ENCODE measurements around the gene NGEF.
"Not testable (repeated sequence)": the region's sequence is repeated elsewhere in the genome, so short reads cannot be mapped to it uniquely, and the experiment has no call there.

The NGEF gene

DNA sequence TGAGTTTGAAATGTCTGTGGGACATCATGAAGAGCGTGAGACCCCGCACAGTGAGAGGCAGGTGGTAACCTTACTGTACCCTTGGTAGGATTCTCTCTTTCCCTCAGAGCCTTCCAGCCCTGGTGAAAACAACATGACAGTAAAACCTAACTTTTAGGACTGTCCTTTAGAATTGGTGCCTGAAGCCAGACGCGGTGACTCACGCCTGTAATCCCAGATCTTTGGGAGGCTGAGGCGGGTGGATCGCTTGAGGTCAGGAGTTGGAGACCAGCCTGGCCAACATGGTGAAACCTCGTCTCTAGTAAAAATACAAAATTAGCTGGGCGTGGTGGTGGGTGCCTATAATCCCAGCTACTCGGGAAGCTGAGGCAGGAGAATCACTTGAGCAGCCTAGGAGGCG is 161.0 kb downstream of the NGEF start:
- intact Hi-C loops (cut with micrococcal nuclease) = loop anchor here (5.0 kb wide), 2 partner anchors 175 to 400 kb away; partner anchors contain the start of gene ATG16L1
- peaks cover 88% of the 10 kb centered on the region for H3K36me3 Mint-ChIP-seq (ENCODE audit: low read depth)

DNA sequence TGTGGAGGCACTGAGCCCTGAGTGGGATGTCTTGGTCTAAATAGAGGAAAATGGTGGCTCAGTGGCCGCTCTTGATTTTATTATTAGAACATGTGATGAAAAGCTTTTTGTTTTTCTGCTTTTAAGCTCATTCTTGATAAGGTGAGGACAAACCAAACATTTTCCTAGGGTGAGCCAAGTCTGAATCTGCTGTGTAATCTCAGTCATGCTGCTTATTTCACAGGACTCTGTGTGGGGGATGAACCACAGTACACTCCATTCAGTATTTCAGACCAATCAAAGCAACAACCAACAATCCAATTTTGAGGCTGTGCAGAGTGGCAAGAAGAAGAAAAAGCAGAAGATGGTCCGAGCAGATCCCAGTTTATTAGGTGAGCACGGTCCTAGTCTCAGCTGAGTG is 163.0 kb downstream of the NGEF start:
- Mint-ChIP-seq H3K27me3 (no peaks in the 10 kb centered on the region), H3K9me3 (no peaks in the 10 kb centered on the region), H3K36me3 (ENCODE audit: low read depth) (peaks cover 87% of the 10 kb centered on the region), H3K4me3 (no peak overlapping the region), H3K27ac (no peak overlapping the region), H3K4me1 (ENCODE audit: low read depth) (no peaks in the 10 kb centered on the region)
- intact Hi-C loops (cut with micrococcal nuclease) = loop anchor here (5.0 kb wide), 2 partner anchors 177 to 402 kb away; partner anchors contain the start of gene ATG16L1

More for the DNA sequence above, 161.0 kb downstream of the NGEF start:
- not testable (repeated sequence) for H3K9me3 Mint-ChIP-seq; H3K4me1 Mint-ChIP-seq (ENCODE audit: low read depth); H3K4me3 Mint-ChIP-seq; H3K27ac Mint-ChIP-seq; H3K27me3 Mint-ChIP-seq

DNA sequence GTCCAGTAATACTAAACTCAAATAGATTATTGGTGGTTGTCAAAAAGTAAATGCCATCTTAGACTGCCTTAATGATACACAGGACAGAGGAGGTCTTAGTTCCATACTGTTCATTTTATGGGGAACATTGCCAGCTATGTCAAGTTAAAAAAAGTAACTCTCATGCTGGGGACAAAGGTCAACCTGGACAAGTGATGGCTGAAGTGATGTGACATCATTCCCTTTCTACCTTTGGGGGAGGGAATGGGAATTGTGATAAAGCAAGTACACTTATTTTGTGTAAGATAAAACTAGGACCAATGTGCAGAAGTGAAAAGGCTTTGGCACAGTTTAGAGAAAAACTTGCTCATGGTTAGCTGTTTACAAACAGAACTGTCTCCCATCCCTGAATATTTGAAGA is 167.0 kb downstream of the NGEF start:
- Mint-ChIP-seq H3K4me1 (ENCODE audit: low read depth) (no peaks in the 10 kb centered on the region), H3K27ac (no peak overlapping the region), H3K36me3 (ENCODE audit: low read depth) (peaks cover 98% of the 10 kb centered on the region), H3K9me3 (no peaks in the 10 kb centered on the region), H3K27me3 (no peaks in the 10 kb centered on the region), H3K4me3 (no peak overlapping the region)
- intact Hi-C loops (cut with micrococcal nuclease) = no loop called here

DNA sequence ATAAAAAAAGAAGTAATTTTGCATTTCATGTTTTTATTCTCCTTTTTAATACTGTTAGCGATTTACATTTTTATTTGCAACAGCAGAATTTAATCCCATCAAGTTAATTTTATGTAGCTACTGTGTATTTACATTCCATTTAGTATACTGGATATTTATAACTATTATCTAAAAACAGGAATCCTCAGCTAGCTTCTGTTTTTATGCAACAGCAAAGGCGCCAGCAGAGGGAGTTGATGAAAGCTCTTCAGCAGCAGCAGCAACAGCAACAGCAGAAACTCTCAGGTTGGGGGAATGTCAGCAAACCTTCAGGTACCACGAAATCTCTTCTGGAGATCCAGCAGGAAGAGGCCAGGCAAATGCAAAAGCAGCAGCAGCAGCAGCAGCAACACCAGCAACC is 169.2 kb downstream of the NGEF start:
- Mint-ChIP-seq H3K9me3 (no peaks in the 10 kb centered on the region), H3K27me3 (no peaks in the 10 kb centered on the region), H3K36me3 (ENCODE audit: low read depth) (peaks cover 93% of the 10 kb centered on the region), H3K4me1 (ENCODE audit: low read depth) (peaks cover 18% of the 10 kb centered on the region), H3K4me3 (no peak overlapping the region), H3K27ac (no peak overlapping the region)
- intact Hi-C loops (cut with micrococcal nuclease) = no loop called here

DNA sequence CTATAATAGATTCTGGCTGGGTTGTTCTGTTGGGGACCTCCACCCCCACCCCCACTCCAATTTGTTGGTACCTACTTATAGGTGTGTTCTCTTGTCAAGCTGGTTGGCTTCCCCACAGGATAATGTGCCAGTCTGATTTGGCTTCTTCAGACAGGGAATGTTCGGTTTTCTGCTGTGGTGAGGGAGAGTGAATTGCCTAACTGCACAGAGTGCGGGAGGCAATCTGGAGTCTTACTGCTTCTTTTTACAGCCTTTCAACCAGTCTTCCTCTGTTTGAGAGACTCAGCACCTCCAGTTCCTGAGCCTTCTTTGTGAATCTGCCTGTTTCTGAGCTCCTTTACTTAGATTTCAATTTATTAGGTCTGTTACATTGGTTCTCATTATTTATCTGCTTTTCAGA is 170.4 kb downstream of the NGEF start:
- H3K36me3 Mint-ChIP-seq (ENCODE audit: low read depth) = peaks cover 93% of the 10 kb centered on the region
- no peak overlapping the region for H3K27ac Mint-ChIP-seq

DNA sequence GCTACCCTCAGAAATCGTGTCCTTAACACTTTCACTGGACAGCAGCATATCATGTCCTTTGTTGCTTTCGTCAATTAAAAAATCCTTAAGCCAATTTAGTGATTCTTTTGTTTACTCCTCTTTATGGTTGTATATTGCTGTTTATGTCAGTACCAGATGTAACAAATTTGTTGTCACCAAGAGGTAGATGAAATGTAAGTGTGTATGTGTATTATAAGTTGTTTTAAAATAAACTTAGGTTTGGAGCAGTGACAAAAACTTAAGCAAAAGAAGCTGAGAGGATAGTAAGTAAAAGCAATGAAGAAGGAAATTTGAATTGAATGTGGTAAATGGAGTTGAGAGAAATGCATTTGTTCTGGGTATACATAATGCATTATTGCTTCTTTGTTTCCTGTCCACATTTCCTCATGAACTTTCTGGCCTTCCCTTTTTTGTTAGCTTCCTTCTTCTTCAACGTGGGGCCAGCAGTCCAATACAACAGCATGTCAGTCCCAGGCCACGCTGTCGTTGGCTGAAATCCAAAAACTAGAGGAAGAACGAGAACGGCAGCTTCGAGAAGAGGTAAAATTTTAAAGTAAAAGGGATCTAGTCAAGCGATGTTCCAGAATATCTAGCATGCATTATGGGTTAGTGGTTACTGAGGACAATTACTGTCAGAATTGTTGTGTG is 173.5 kb downstream of the NGEF start:
- intact Hi-C loops (cut with micrococcal nuclease) = no loop called here
- no peaks in the 10 kb centered on the region for H3K27me3 Mint-ChIP-seq

More for the DNA sequence above, 170.4 kb downstream of the NGEF start:
- H3K4me1 Mint-ChIP-seq (ENCODE audit: low read depth) = peaks cover 29% of the 10 kb centered on the region
- H3K27me3 Mint-ChIP-seq = no peaks in the 10 kb centered on the region
- H3K4me3 Mint-ChIP-seq = no peak overlapping the region
- no peaks in the 10 kb centered on the region for H3K9me3 Mint-ChIP-seq
- intact Hi-C loops (cut with micrococcal nuclease) = no loop called here

DNA sequence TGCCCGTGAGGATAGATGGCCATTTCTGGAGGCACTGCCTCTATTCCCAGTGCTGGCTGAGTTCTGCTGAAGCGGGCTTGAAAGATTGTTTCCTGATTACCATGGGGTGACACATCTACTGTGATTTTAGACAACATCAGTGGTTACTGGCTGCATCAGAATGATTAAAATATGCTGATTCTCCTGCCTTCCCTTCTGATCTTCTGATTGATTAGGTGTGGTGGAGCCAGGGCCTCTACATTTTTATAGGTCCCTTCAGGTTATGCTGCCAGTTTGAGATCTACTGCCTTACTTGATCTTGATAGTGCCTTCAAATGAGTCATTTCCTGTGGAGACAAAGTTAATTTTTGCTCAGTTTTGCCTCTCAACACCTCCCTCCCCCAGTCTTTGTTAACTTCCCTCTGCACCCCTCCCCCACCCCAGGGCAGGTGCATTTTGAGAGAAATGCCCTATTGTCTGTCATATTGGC is 174.6 kb downstream of the NGEF start:
- Mint-ChIP-seq H3K36me3 (ENCODE audit: low read depth) (peaks cover 91% of the 10 kb centered on the region), H3K27me3 (no peaks in the 10 kb centered on the region), H3K9me3 (no peaks in the 10 kb centered on the region), H3K4me1 (ENCODE audit: low read depth) (peaks cover 39% of the 10 kb centered on the region), H3K27ac (no peak overlapping the region), H3K4me3 (no peak overlapping the region)
- intact Hi-C loops (cut with micrococcal nuclease) = no loop called here

More for the DNA sequence above, 173.5 kb downstream of the NGEF start:
- Mint-ChIP-seq H3K4me3 (no peak overlapping the region), H3K9me3 (no peaks in the 10 kb centered on the region), H3K27ac (no peak overlapping the region), H3K36me3 (ENCODE audit: low read depth) (peaks cover 91% of the 10 kb centered on the region), H3K4me1 (ENCODE audit: low read depth) (peaks cover 39% of the 10 kb centered on the region)

DNA sequence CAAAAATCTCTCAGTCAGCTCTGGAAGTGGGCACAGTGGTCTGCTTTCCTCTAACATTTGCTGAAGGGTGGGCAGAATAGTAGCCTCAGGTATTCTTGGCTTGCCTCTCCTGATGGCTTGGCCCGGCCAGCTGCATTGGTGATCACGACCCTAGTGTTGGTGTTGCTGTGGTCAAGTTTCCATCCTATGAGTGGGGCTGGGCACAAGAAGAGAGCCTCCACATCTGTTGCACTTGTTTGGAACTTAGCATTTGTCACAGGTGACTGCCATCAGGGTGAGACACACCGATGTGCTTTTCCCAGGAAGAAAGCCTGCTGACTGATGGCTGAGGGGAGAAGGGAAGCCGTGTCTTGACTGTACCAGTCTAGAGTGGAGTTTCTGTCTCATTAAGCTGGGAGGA is 176.1 kb downstream of the NGEF start:
- H3K36me3 Mint-ChIP-seq (ENCODE audit: low read depth) = peaks cover 91% of the 10 kb centered on the region
- no peaks in the 10 kb centered on the region for H3K27me3 Mint-ChIP-seq
- intact Hi-C loops (cut with micrococcal nuclease) = no loop called here
- no peaks in the 10 kb centered on the region for H3K9me3 Mint-ChIP-seq
- no peak overlapping the region for H3K27ac Mint-ChIP-seq
- H3K4me3 Mint-ChIP-seq = no peak overlapping the region
- peaks cover 39% of the 10 kb centered on the region for H3K4me1 Mint-ChIP-seq (ENCODE audit: low read depth)

DNA sequence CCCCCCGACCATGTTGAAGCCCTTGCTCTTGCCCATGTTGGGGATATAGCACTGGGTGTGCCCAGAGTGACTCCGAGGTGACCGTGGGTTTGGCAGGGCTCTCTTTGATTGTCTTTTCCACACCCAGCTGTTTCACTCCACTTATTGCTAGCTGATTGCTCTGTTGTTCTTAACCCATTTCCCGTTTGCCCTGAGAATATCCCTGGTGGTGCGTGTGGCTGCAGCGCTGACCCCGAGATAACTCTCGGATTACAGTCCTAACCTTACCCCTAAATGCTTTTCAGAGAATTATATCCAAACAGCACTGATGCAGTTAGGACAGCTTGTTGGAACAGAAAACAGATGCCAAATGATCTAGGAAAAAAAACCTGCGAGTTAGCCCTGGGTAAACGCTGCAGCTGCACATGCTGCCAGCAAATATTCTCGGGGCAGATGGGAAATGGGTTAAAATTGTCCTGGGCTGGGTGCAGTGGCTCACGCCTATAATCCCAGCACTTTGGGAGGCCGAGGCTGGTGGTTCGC is 177.3 kb downstream of the NGEF start:
- H3K27ac Mint-ChIP-seq = no peak overlapping the region
- H3K4me1 Mint-ChIP-seq (ENCODE audit: low read depth) = peaks cover 39% of the 10 kb centered on the region
- no peak overlapping the region for H3K4me3 Mint-ChIP-seq
- intact Hi-C loops (cut with micrococcal nuclease) = no loop called here
- H3K9me3 Mint-ChIP-seq = no peaks in the 10 kb centered on the region
- no peaks in the 10 kb centered on the region for H3K27me3 Mint-ChIP-seq
- H3K36me3 Mint-ChIP-seq (ENCODE audit: low read depth) = peaks cover 91% of the 10 kb centered on the region

DNA sequence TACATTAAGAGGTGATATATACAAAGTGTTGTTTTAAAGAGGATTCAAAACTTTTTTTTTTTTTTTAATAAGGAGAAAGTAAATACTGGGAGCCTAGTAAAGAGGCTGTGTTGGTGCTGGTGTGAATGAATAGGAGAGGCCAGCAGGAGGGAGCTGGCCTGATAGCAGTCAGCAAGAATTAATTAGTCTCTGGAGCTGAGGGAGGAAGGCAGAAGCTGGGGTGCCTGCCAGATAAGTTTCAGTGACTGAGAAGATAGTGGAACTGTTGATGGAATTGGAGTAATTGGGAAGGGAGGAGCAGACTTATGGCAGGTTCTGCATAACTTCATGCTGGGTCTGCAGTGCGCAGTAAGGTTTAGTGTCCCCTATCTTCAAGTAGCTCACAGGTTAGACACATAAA is 179.2 kb downstream of the NGEF start:
- no peak overlapping the region for H3K27ac Mint-ChIP-seq
- H3K27me3 Mint-ChIP-seq = no peaks in the 10 kb centered on the region

DNA sequence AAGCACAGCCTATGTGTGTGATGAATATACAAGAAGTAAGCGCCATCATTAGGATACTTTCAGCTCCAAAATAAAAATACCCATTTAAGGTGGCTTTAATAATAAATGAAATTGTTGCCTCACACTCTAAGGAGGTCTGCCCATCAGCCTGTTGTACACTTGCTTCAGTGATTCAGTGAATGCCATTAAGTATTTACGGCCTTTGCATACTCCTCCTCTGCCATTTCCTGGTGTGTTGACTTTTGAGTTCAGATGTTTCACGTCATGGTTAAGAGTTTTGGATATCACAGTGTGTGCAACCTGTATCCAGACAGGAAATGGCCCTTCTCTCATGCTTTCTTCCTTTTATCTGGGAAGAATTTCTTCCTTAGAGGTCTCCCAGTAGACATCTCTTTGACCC is 181.6 kb downstream of the NGEF start:
- Mint-ChIP-seq H3K4me1 (ENCODE audit: low read depth) (no peaks in the 10 kb centered on the region), H3K4me3 (no peak overlapping the region), H3K36me3 (ENCODE audit: low read depth) (peaks cover 93% of the 10 kb centered on the region), H3K27ac (no peak overlapping the region), H3K27me3 (no peaks in the 10 kb centered on the region), H3K9me3 (no peaks in the 10 kb centered on the region)
- intact Hi-C loops (cut with micrococcal nuclease) = no loop called here

More for the DNA sequence above, 179.2 kb downstream of the NGEF start:
- Mint-ChIP-seq H3K36me3 (ENCODE audit: low read depth) (peaks cover 96% of the 10 kb centered on the region), H3K9me3 (no peaks in the 10 kb centered on the region), H3K4me3 (no peak overlapping the region), H3K4me1 (ENCODE audit: low read depth) (peaks cover 21% of the 10 kb centered on the region)
- intact Hi-C loops (cut with micrococcal nuclease) = no loop called here

DNA sequence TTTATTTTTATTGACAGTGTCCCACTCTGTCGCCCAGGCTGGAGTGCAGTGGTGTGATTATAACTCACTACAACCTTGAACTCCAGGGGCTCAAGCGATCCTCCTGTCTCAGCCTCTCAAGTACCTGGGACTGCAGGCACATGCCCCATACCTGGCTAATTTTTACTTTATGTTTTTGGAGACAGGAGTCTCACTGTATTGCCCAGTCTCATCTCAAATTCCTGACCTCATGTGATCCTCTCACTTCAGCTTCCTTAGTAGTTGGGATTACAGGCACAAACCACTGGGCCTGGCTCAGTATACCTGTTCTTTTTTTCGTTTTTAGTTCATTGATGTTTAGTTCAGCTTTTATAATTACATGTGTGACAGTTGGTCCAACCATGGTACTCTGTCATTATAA is 183.1 kb downstream of the NGEF start:
- H3K9me3 Mint-ChIP-seq = no peaks in the 10 kb centered on the region
- no peaks in the 10 kb centered on the region for H3K27me3 Mint-ChIP-seq
- no peak overlapping the region for H3K27ac Mint-ChIP-seq
- H3K4me1 Mint-ChIP-seq (ENCODE audit: low read depth) = no peaks in the 10 kb centered on the region
- no peak overlapping the region for H3K4me3 Mint-ChIP-seq
- peaks cover 95% of the 10 kb centered on the region for H3K36me3 Mint-ChIP-seq (ENCODE audit: low read depth)
- intact Hi-C loops (cut with micrococcal nuclease) = no loop called here

Data from dendritic cell treated with granulocyte-macrophage colony-stimulating factor and Interleukin-4, amounts not matched to agents 40 ng/mL and 50 ng/mL, for 4 days (primary cell).